Measurements from ENCODE around the gene ARRB1. TPM values are rescaled to one million over a fixed set of nuclear protein-coding genes. Genes with fewer than 3 reads are reported as not detected.

The ARRB1 gene
- total and polyA plus RNA-seq, 2 of the 13 experiments (the other 11 are each of a cell fraction or from before 2014, with no cell fraction given), result 22.5 to 35.7 TPM

DNA sequence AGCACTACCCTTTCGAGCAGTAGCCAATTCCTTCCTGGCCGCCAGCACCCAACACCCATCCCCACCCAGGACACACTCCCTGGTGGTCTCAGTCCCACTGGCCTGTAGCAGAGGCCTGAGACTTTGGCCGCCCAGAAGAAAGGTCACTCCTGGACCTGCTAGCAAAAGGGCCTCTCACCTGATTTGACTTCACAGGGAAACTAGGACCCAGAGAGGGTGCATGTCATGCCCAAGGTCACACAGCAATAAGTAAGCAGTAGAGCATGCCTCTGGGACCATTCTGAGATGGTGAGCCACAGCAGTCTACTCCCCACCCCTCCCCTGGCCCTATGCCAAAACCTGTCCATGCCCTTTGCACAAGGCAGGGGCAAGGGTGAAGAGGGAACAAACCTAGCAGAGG is 7.3 kb downstream of the ARRB1 start (continued):
- TF ChIP-seq, protein P1, sequence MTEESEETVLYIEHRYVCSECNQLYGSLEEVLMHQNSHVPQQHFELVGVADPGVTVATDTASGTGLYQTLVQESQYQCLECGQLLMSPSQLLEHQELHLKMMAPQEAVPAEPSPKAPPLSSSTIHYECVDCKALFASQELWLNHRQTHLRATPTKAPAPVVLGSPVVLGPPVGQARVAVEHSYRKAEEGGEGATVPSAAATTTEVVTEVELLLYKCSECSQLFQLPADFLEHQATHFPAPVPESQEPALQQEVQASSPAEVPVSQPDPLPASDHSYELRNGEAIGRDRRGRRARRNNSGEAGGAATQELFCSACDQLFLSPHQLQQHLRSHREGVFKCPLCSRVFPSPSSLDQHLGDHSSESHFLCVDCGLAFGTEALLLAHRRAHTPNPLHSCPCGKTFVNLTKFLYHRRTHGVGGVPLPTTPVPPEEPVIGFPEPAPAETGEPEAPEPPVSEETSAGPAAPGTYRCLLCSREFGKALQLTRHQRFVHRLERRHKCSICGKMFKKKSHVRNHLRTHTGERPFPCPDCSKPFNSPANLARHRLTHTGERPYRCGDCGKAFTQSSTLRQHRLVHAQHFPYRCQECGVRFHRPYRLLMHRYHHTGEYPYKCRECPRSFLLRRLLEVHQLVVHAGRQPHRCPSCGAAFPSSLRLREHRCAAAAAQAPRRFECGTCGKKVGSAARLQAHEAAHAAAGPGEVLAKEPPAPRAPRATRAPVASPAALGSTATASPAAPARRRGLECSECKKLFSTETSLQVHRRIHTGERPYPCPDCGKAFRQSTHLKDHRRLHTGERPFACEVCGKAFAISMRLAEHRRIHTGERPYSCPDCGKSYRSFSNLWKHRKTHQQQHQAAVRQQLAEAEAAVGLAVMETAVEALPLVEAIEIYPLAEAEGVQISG (CRISPR knock-in tag; IDR thresholded peaks at IDR 0.05), result no peak
- TF ChIP-seq ZEB1 (IDR thresholded peaks at IDR 0.05; ENCODE audit: insufficient replicate concordance, low read depth) (no peak), ZSCAN30 (CRISPR knock-in tag; IDR thresholded peaks at IDR 0.05) (no peak), CENPX (CRISPR knock-in tag; IDR thresholded peaks at IDR 0.05) (no peak), HNRNPH1 (optimal IDR thresholded peaks at IDR 0.05; ENCODE audit: low read depth, low read length) (no peak), ZSCAN25 (CRISPR knock-in tag; IDR thresholded peaks at IDR 0.05) (peak; percentile 93), HNF4A (CRISPR knock-in tag; IDR thresholded peaks at IDR 0.05) (peak; percentile 47; the same call in 1 of the 2 replicates), ZMYM3 (CRISPR knock-in tag; IDR thresholded peaks at IDR 0.05) (peak; percentile 78), HDAC2 (CRISPR knock-in tag; IDR thresholded peaks at IDR 0.05) (0 out of 2 replicates have a peak, but pooled peaks have one; percentile 16), NONO (IDR thresholded peaks at IDR 0.05) (no peak), NONO (CRISPR knock-in tag; conservative IDR thresholded peaks at IDR 0.05) (0 out of 2 replicates have a peak, but pooled peaks have one; percentile 31), PHF5A (CRISPR knock-in tag; IDR thresholded peaks at IDR 0.05; ENCODE audit: low read depth, unreplicated experiment) (no peak), TMF1 (CRISPR knock-in tag; IDR thresholded peaks at IDR 0.05; ENCODE audit: low read depth) (no peak), FOXJ3 (CRISPR knock-in tag; IDR thresholded peaks at IDR 0.05; ENCODE audit: borderline replicate concordance) (no peak), ZNF768 (CRISPR knock-in tag; IDR thresholded peaks at IDR 0.05) (peak; percentile 100), ZNF329 (CRISPR knock-in tag; IDR thresholded peaks at IDR 0.05; ENCODE audit: low read depth) (no peak), NR2F1 (CRISPR knock-in tag; IDR thresholded peaks at IDR 0.05) (no peak), ZNF569 (CRISPR knock-in tag; IDR thresholded peaks at IDR 0.05; ENCODE audit: borderline replicate concordance) (no peak), XBP1 (CRISPR knock-in tag; IDR thresholded peaks at IDR 0.05) (no peak)
- TF ChIP-seq, protein P2, sequence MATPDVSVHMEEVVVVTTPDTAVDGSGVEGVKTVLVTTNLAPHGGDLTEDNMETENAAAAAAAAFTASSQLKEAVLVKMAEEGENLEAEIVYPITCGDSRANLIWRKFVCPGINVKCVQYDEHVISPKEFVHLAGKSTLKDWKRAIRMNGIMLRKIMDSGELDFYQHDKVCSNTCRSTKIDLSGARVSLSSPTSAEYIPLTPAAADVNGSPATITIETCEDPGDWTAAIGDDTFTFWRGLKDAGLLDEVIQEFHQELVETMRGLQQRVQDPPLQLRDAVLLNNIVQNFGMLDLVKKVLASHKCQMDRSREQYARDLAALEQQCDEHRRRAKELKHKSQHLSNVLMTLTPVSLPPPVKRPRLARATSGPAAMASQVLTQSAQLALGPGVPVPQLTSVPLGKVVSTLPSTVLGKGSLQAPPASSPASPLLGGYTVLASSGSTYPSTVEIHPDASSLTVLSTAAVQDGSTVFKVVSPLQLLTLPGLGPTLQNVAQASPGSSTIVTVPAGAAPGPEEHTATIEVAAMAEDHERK (CRISPR knock-in tag; IDR thresholded peaks at IDR 0.05; ENCODE audit: low read depth), result no peak
- TF ChIP-seq, protein P3, sequence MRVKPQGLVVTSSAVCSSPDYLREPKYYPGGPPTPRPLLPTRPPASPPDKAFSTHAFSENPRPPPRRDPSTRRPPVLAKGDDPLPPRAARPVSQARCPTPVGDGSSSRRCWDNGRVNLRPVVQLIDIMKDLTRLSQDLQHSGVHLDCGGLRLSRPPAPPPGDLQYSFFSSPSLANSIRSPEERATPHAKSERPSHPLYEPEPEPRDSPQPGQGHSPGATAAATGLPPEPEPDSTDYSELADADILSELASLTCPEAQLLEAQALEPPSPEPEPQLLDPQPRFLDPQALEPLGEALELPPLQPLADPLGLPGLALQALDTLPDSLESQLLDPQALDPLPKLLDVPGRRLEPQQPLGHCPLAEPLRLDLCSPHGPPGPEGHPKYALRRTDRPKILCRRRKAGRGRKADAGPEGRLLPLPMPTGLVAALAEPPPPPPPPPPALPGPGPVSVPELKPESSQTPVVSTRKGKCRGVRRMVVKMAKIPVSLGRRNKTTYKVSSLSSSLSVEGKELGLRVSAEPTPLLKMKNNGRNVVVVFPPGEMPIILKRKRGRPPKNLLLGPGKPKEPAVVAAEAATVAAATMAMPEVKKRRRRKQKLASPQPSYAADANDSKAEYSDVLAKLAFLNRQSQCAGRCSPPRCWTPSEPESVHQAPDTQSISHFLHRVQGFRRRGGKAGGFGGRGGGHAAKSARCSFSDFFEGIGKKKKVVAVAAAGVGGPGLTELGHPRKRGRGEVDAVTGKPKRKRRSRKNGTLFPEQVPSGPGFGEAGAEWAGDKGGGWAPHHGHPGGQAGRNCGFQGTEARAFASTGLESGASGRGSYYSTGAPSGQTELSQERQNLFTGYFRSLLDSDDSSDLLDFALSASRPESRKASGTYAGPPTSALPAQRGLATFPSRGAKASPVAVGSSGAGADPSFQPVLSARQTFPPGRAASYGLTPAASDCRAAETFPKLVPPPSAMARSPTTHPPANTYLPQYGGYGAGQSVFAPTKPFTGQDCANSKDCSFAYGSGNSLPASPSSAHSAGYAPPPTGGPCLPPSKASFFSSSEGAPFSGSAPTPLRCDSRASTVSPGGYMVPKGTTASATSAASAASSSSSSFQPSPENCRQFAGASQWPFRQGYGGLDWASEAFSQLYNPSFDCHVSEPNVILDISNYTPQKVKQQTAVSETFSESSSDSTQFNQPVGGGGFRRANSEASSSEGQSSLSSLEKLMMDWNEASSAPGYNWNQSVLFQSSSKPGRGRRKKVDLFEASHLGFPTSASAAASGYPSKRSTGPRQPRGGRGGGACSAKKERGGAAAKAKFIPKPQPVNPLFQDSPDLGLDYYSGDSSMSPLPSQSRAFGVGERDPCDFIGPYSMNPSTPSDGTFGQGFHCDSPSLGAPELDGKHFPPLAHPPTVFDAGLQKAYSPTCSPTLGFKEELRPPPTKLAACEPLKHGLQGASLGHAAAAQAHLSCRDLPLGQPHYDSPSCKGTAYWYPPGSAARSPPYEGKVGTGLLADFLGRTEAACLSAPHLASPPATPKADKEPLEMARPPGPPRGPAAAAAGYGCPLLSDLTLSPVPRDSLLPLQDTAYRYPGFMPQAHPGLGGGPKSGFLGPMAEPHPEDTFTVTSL (CRISPR knock-in tag; IDR thresholded peaks at IDR 0.05; ENCODE audit: borderline replicate concordance), result no peak
